Coronary artery (tissue), 2 donors: ENCODE results near the gene ME3.

Experiments used
- DNase-seq: peaks from one replicate; pipeline ENCODE4 v3.0.0-alpha.2; 2017; ENCODE audit warnings: low spot score
- H3K27ac ChIP-seq, 2 donors: fragments of 200-600 bp; sonication (generic); one replicate each; pipeline ENCODE4 v1.5.1; 2016 to 2019
- H3K4me3 ChIP-seq: fragments of 200-600 bp; sonication (generic); 2 replicates; pipeline ENCODE4 v1.5.1; 2016; ENCODE audit warnings: mild to moderate bottlenecking, moderate library complexity
- CTCF ChIP-seq: fragments of 200-600 bp; sonication (generic); IDR thresholded peaks from one replicate; pipeline ENCODE4 v1.5.1; 2019; ENCODE audit warnings: antibody characterized with exemption

Gene ME3

GRCh38 chr11:86507249-86507845 lies 165.1 kb downstream of the ME3 start:
- Histone ChIP-seq H3K4me3 (no peak overlapping the region), H3K27ac (no peak overlapping the region)
- no peak for TF ChIP-seq CTCF
- no peak for DNase-seq

GRCh38 chr11:86506235-86506634 lies 166.2 kb downstream of the ME3 start:
- H3K4me3 ChIP-seq, result no peak overlapping the region
- no peak for DNase-seq
- no peak overlapping the region for H3K27ac ChIP-seq
- no peak for TF ChIP-seq CTCF

- TF ChIP-seq CTCF, result no peak
- Histone ChIP-seq H3K4me3 (no peak overlapping the region), H3K27ac (no peak overlapping the region)
- no peak for DNase-seq
Measured at GRCh38 chr11:86503131-86503530, 169.3 kb downstream of the ME3 start.

GRCh38 chr11:86502137-86502642 lies 170.2 kb downstream of the ME3 start:
- DNase-seq, result no peak
- Histone ChIP-seq H3K27ac (no peak overlapping the region), H3K4me3 (no peak overlapping the region)
- TF ChIP-seq CTCF, result no peak

- DNase-seq, result no peak
- Histone ChIP-seq H3K4me3 (no peak overlapping the region), H3K27ac (no peak overlapping the region)
- TF ChIP-seq CTCF, result no peak
Measured at GRCh38 chr11:86500500-86501140, 171.8 kb downstream of the ME3 start.

GRCh38 chr11:86499723-86500129 lies 172.7 kb downstream of the ME3 start:
- no peak for TF ChIP-seq CTCF
- no peak for DNase-seq
- Histone ChIP-seq H3K27ac (no peak overlapping the region), H3K4me3 (no peak overlapping the region)

GRCh38 chr11:86497836-86498235 lies 174.6 kb downstream of the ME3 start:
- H3K27ac ChIP-seq, result peak overlapping the region in 1 of 2 donors; percentile 66
- DNase-seq, result no peak
- TF ChIP-seq CTCF, result no peak
- H3K4me3 ChIP-seq, result no peak overlapping the region
